Measurements from ENCODE around the gene PTPRE. TPM values are rescaled to one million over a fixed set of nuclear protein-coding genes. Genes with fewer than 3 reads are reported as not detected.

The PTPRE gene
- total RNA-seq, 1 experiment from 2014 or later: 11.6 TPM

GRCh38 chr10:127995939-127996338 lies 89.0 kb downstream of the PTPRE start:
- CTCF ChIA-PET: no interaction called here

GRCh38 chr10:127996586-127996985 lies 89.7 kb downstream of the PTPRE start:
- H3K4me3 ChIP-seq (ENCODE audit: low read depth, low read length, poor library complexity, severe bottlenecking): no peak overlapping the region
- ChIA-PET POLR2A (ENCODE audit: low non-redundant PET) (no interaction called here), CTCF (no interaction called here)
- no peak overlapping the region for H3K27ac ChIP-seq (ENCODE audit: low read depth, low read length, poor library complexity, severe bottlenecking)
- intact Hi-C loops (cut with micrococcal nuclease; ENCODE audit: unreplicated experiment): no loop called here
- H3K4me1 ChIP-seq (ENCODE audit: insufficient read depth, low read length, poor library complexity, severe bottlenecking): peaks cover 27% of the 10 kb centered on the region
- TF ChIP-seq EZH2 (IDR thresholded peaks at IDR 0.05; ENCODE audit: borderline replicate concordance, low read depth, low read length, poor library complexity, severe bottlenecking): no peak
- no peak for TF ChIP-seq CTCF (conservative IDR thresholded peaks at IDR 0.05; ENCODE audit: low read depth, low read length)
- no peak for DNase-seq (ENCODE audit: low spot score)
- H3K36me3 ChIP-seq (ENCODE audit: insufficient read depth, low read length, poor library complexity, severe bottlenecking): no peaks in the 10 kb centered on the region
- H3K9me3 ChIP-seq (ENCODE audit: low read depth, low read length, poor library complexity, severe bottlenecking): no peaks in the 10 kb centered on the region
- H3K27me3 ChIP-seq (replicated peaks; ENCODE audit: insufficient read depth, low read depth, low read length, poor library complexity): no peaks in the 10 kb centered on the region
- no TSS peak for BruUV-seq (replicated peaks)

More at GRCh38 chr10:127995939-127996338, 89.0 kb downstream of the PTPRE start:
- peaks cover 34% of the 10 kb centered on the region for H3K4me1 ChIP-seq (ENCODE audit: insufficient read depth, low read length, poor library complexity, severe bottlenecking)
- no peak for DNase-seq (ENCODE audit: low spot score)
- BruUV-seq (replicated peaks): no TSS peak
- no peaks in the 10 kb centered on the region for H3K36me3 ChIP-seq (ENCODE audit: insufficient read depth, low read length, poor library complexity, severe bottlenecking)
- TF ChIP-seq EZH2 (IDR thresholded peaks at IDR 0.05; ENCODE audit: borderline replicate concordance, low read depth, low read length, poor library complexity, severe bottlenecking) (no peak), CTCF (conservative IDR thresholded peaks at IDR 0.05; ENCODE audit: low read depth, low read length) (no peak)
- H3K27me3 ChIP-seq (replicated peaks; ENCODE audit: insufficient read depth, low read depth, low read length, poor library complexity): no peaks in the 10 kb centered on the region
- H3K9me3 ChIP-seq (ENCODE audit: low read depth, low read length, poor library complexity, severe bottlenecking): no peaks in the 10 kb centered on the region
- H3K4me3 ChIP-seq (ENCODE audit: low read depth, low read length, poor library complexity, severe bottlenecking): no peak overlapping the region
- intact Hi-C loops (cut with micrococcal nuclease; ENCODE audit: unreplicated experiment): no loop called here
- no peak overlapping the region for H3K27ac ChIP-seq (ENCODE audit: low read depth, low read length, poor library complexity, severe bottlenecking)
- POLR2A ChIA-PET (ENCODE audit: low non-redundant PET): no interaction called here

DNA sequence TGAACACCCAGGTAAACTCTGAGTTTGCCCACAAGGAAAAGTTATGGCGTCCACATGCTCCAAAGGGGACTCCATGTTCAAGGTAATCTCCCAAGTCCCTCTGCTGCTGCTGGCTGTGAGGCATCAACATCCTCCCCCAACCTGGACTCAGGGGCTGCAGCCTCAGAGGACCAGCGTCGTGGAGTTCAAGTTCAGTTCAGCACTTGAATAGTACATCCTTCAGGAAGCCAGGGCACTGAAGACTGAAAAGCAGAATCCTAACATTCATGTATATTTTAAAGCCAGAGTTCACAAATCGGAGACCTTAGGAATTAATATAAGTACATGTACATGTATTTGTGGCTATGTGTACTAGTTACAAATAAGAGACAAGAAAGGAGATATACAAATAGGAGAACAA lies 90.4 kb downstream of the PTPRE start:
- ChIA-PET CTCF (no interaction called here), POLR2A (ENCODE audit: low non-redundant PET) (no interaction called here)
- Histone ChIP-seq H3K27ac (ENCODE audit: low read depth, low read length, poor library complexity, severe bottlenecking) (no peak overlapping the region), H3K9me3 (ENCODE audit: low read depth, low read length, poor library complexity, severe bottlenecking) (no peaks in the 10 kb centered on the region), H3K36me3 (ENCODE audit: insufficient read depth, low read length, poor library complexity, severe bottlenecking) (no peaks in the 10 kb centered on the region), H3K4me1 (ENCODE audit: insufficient read depth, low read length, poor library complexity, severe bottlenecking) (peaks cover 21% of the 10 kb centered on the region), H3K4me3 (ENCODE audit: low read depth, low read length, poor library complexity, severe bottlenecking) (no peak overlapping the region), H3K27me3 (replicated peaks; ENCODE audit: insufficient read depth, low read depth, low read length, poor library complexity) (no peaks in the 10 kb centered on the region)
- intact Hi-C loops (cut with micrococcal nuclease; ENCODE audit: unreplicated experiment): no loop called here
- DNase-seq (ENCODE audit: low spot score): no peak
- TF ChIP-seq CTCF (conservative IDR thresholded peaks at IDR 0.05; ENCODE audit: low read depth, low read length) (no peak), EZH2 (IDR thresholded peaks at IDR 0.05; ENCODE audit: borderline replicate concordance, low read depth, low read length, poor library complexity, severe bottlenecking) (no peak)
- no TSS peak for BruUV-seq (replicated peaks)

Measured in A673 (cell line).